Lower leg skin (tissue), 3 donors: Measurements from ENCODE around the gene PTPN13.

Source experiments
- CTCF ChIP-seq, 3 donors: fragments of 450-650 bp; IDR thresholded peaks; one replicate each; pipeline ENCODE4 v1.5.1; 2016; ENCODE audit warnings: antibody characterized with exemption in 3 of 3, mild to moderate bottlenecking in 3 of 3, moderate library complexity in 2 of 3
- POLR2A ChIP-seq, 2 donors: fragments of 450-650 bp; IDR thresholded peaks; one replicate each; pipeline ENCODE4 v1.6.1; 2016 to 2017; ENCODE audit warnings: antibody characterized with exemption in 2 of 2, mild to moderate bottlenecking in 1 of 2, moderate library complexity in 1 of 2

- TF ChIP-seq POLR2A (IDR thresholded peaks at IDR 0.05): no peak
- no peak for TF ChIP-seq CTCF (IDR thresholded peaks at IDR 0.05)
Observed at GRCh38 chr4:86686741-86687140, 92.6 kb downstream of the PTPN13 start.
